ENCODE measurements around the gene ELOVL6. TPM values are rescaled to one million over a fixed set of nuclear protein-coding genes. Genes with fewer than 3 reads are reported as not detected.
"Not testable (repeated sequence)": the region's sequence is repeated elsewhere in the genome, so short reads cannot be mapped to it uniquely, and the experiment has no call there.

Gene ELOVL6
- total and polyA plus RNA-seq, 2 of the 4 experiments (the other 2 are of a cell fraction): 17.9 to 19.0 TPM

DNA sequence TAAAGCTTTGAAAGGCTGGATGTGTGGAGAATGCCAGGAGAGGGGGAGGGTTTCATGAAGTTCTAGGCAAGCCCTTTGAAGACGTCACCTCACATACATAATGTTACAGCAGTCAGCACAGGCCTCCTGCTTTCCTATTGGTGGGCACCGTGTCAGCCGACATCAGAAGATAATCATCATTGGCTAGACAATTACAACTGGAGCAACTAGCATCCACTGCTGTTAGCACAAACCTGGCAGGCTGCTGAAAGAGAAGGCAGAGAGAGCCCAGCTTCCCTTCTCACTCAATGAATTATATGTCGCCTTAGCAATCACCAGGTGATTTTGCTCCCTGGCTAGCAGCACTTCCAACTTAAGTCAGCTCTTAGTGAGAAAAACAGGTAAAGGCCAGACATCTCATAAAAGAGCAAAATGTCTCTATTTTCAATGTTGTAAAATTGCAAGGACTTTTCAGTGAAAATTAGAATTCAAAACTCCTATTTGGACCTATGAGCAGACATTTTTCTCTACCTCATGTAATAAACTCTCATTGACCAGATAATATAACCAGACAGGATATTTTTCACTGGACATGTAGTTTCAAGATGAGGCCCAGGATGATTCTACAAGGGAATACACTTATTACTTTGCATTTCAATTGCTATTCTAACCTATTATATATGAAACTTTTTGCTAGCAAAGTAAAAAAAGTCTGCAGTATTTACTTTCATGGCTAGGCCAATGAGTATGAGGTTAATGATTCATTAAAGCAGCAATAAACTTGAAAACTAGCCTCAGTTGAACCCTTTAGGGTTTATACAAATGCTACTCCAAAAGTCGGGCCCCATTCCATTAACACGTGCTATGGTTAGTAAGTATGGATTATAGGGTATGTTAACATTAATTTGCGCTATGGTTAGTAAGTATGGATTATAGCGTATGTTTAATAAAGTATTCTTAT, 4.3 kb downstream of the ELOVL6 start:
- WGBS, 2 experiments (ENCODE audit: extremely low coverage in 2 of 2, insufficient read length in 1 of 2): 100% methylated on average over 1 of the region's 8 CpGs; no CpG with 5 or more reads in 1 of the 2 experiments
- Histone ChIP-seq H3K4me2 (ENCODE audit: low read depth, low read length) (peak overlapping the region; percentile 48; the same call in 1 of the 2 replicates), H4K5ac (ENCODE audit: low read depth, low read length) (peak overlapping the region; percentile 73; the same call in 1 of the 2 replicates), H2AK9ac (replicated peaks; ENCODE audit: low read depth, low read length, poor library complexity) (no peak overlapping the region), H3K9me1 (ENCODE audit: insufficient read depth, low read length) (no peaks in the 10 kb centered on the region), H3K4me1 (ENCODE audit: control insufficient read depth, insufficient read depth, low read length) (no peaks in the 10 kb centered on the region), H2AFZ (replicated peaks; ENCODE audit: low read length, poor library complexity) (peak overlapping the region; percentile 1), H3K18ac (ENCODE audit: low read depth, low read length) (no peak overlapping the region), H3K56ac (ENCODE audit: extremely low read depth, insufficient read depth, low read length) (no peak overlapping the region), H3K9ac (ENCODE audit: low read depth, low read length) (0 out of 2 replicates have a peak overlapping the region, but pooled peaks have one; percentile 35), H4K91ac (ENCODE audit: insufficient read depth, low read depth, low read length) (no peak overlapping the region), H2BK120ac (ENCODE audit: low read depth, low read length) (no peak overlapping the region), H3K27ac (ENCODE audit: insufficient read depth, low read length) (no peak overlapping the region), H3K23ac (ENCODE audit: low read depth, low read length) (no peak overlapping the region), H4K8ac (ENCODE audit: low read depth in 2 of 2, low read length in 2 of 2) (peak overlapping the region in 1 of 2 experiments; percentile 44; a peak in 2 of 4 replicates), H3K27me3 (ENCODE audit: control insufficient read depth, insufficient read depth, low read length) (no peaks in the 10 kb centered on the region), H4K20me1 (ENCODE audit: insufficient read depth, low read length) (no peaks in the 10 kb centered on the region), H3K4me3 (ENCODE audit: insufficient read depth, low read depth, low read length) (no peak overlapping the region), H3K36me3 (ENCODE audit: control insufficient read depth, insufficient read depth, low read length) (no peaks in the 10 kb centered on the region), H3K4ac (ENCODE audit: low read depth, low read length) (0 out of 2 replicates have a peak overlapping the region, but pooled peaks have one; percentile 6), H2BK15ac (ENCODE audit: low read depth, low read length) (no peak overlapping the region), H3K9me3 (ENCODE audit: control insufficient read depth, insufficient read depth, low read length) (no peaks in the 10 kb centered on the region), H3K14ac (replicated peaks; ENCODE audit: low read depth, low read length) (no peak overlapping the region), H3K79me1 (ENCODE audit: low read depth in 1 of 2, low read length in 2 of 2) (peaks cover 14 to 27% of the 10 kb centered on the region in 2 experiments), H2AK5ac (ENCODE audit: low read depth, low read length) (no peak overlapping the region), H2BK20ac (ENCODE audit: low read depth, low read length) (no peak overlapping the region), H2BK5ac (ENCODE audit: low read depth, low read length, poor library complexity, severe bottlenecking) (peak overlapping the region; percentile 6)
- in situ Hi-C loops (cut with MboI; ENCODE audit: low sequenced_read_pairs) (no loop called here), intact Hi-C loops (cut with micrococcal nuclease) (no loop called here), dilution Hi-C loops (cut with HindIII; ENCODE audit: low sequenced_read_pairs, unreplicated experiment) (no loop called here)
- BruUV-seq (replicated peaks): no TSS peak
- ChIA-PET CTCF (no interaction called here), POLR2A (ENCODE audit: unreplicated experiment) (no interaction called here)
- ATAC-seq (ENCODE audit: low read depth): peak; percentile 49
- TF ChIP-seq, protein P1, sequence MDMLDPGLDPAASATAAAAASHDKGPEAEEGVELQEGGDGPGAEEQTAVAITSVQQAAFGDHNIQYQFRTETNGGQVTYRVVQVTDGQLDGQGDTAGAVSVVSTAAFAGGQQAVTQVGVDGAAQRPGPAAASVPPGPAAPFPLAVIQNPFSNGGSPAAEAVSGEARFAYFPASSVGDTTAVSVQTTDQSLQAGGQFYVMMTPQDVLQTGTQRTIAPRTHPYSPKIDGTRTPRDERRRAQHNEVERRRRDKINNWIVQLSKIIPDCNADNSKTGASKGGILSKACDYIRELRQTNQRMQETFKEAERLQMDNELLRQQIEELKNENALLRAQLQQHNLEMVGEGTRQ (IDR thresholded peaks at IDR 0.05; ENCODE audit: low read depth, low read length): peak; percentile 66
- peak; percentile 54; the same call in 1 of the 2 replicates for TF ChIP-seq POLR2A (IDR thresholded peaks at IDR 0.05; ENCODE audit: low read depth, low read length)
- TF ChIP-seq RFX5 (IDR thresholded peaks at IDR 0.05; ENCODE audit: low read depth, low read length): no peak
- DNase-seq: peak; percentile 97

DNA sequence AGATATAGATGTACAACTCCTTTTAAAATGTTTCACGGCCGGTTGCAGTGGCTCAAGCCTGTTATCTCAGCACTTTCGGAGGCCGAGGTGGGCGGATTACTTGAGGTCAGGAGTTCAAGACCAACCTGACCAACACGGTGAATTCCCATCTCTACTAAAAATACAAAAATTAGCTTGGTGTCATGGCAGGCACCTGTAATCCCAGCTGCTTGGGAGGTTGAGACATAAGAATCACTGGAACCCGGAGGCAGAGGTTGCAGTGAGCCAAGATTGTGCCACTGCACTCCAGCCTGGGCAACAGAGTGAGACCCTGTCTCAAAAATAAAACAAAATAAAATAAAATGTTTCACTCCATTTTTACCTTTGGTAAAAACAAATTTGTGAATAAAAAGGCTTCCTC, 5.1 kb downstream of the ELOVL6 start:
- POLR2A ChIA-PET (ENCODE audit: unreplicated experiment); H4K20me1 ChIP-seq (ENCODE audit: insufficient read depth, low read length); H3K27me3 ChIP-seq (ENCODE audit: control insufficient read depth, insufficient read depth, low read length); H2BK120ac ChIP-seq (ENCODE audit: low read depth, low read length); H2BK5ac ChIP-seq (ENCODE audit: low read depth, low read length, poor library complexity, severe bottlenecking); H2AK9ac ChIP-seq (replicated peaks; ENCODE audit: low read depth, low read length, poor library complexity); H3K4me2 ChIP-seq (ENCODE audit: low read depth, low read length); H3K9me3 ChIP-seq (ENCODE audit: control insufficient read depth, insufficient read depth, low read length); H3K4me3 ChIP-seq (ENCODE audit: insufficient read depth, low read depth, low read length); BruUV-seq (replicated peaks); intact Hi-C loops (cut with micrococcal nuclease); H3K9me1 ChIP-seq (ENCODE audit: insufficient read depth, low read length); H2BK15ac ChIP-seq (ENCODE audit: low read depth, low read length); H3K9ac ChIP-seq (ENCODE audit: low read depth, low read length); CTCF ChIA-PET; H4K5ac ChIP-seq (ENCODE audit: low read depth, low read length); ATAC-seq (ENCODE audit: low read depth); DNase-seq; H3K27ac ChIP-seq (ENCODE audit: insufficient read depth, low read length); H3K14ac ChIP-seq (replicated peaks; ENCODE audit: low read depth, low read length); H3K56ac ChIP-seq (ENCODE audit: extremely low read depth, insufficient read depth, low read length); H2AFZ ChIP-seq (replicated peaks; ENCODE audit: low read length, poor library complexity); dilution Hi-C loops (cut with HindIII; ENCODE audit: low sequenced_read_pairs, unreplicated experiment); H3K18ac ChIP-seq (ENCODE audit: low read depth, low read length); in situ Hi-C loops (cut with MboI; ENCODE audit: low sequenced_read_pairs); H3K4me1 ChIP-seq (ENCODE audit: control insufficient read depth, insufficient read depth, low read length); H4K91ac ChIP-seq (ENCODE audit: insufficient read depth, low read depth, low read length); H3K36me3 ChIP-seq (ENCODE audit: control insufficient read depth, insufficient read depth, low read length); H3K23ac ChIP-seq (ENCODE audit: low read depth, low read length); H2AK5ac ChIP-seq (ENCODE audit: low read depth, low read length): not testable (repeated sequence)
- Histone ChIP-seq H4K8ac (ENCODE audit: low read depth in 2 of 2, low read length in 2 of 2) (peak overlapping the region in 1 of 2 experiments; percentile 63; a peak in 1 of 4 replicates), H3K4ac (ENCODE audit: low read depth, low read length) (0 out of 2 replicates have a peak overlapping the region, but pooled peaks have one; percentile 5), H2BK20ac (ENCODE audit: low read depth, low read length) (peak overlapping the region; percentile 18; the same call in 1 of the 2 replicates), H3K79me1 (ENCODE audit: low read depth in 1 of 2, low read length in 2 of 2) (peaks cover 13 to 30% of the 10 kb centered on the region in 2 experiments)
- WGBS, 2 experiments (ENCODE audit: extremely low coverage in 2 of 2, insufficient read length in 1 of 2): no CpG with 5 or more reads among the region's 7 CpGs
